HG02938 (cell line): ENCODE results near the gene NR4A1.

Experiments
- ATAC-seq: cut with Tn5 transposase; IDR thresholded peaks from one replicate; pipeline ENCODE4 v1.9.1; 2021; ENCODE audit warnings: mild to moderate bottlenecking, moderate library complexity; ENCODE audit not compliant: unreplicated experiment

Gene NR4A1

DNA sequence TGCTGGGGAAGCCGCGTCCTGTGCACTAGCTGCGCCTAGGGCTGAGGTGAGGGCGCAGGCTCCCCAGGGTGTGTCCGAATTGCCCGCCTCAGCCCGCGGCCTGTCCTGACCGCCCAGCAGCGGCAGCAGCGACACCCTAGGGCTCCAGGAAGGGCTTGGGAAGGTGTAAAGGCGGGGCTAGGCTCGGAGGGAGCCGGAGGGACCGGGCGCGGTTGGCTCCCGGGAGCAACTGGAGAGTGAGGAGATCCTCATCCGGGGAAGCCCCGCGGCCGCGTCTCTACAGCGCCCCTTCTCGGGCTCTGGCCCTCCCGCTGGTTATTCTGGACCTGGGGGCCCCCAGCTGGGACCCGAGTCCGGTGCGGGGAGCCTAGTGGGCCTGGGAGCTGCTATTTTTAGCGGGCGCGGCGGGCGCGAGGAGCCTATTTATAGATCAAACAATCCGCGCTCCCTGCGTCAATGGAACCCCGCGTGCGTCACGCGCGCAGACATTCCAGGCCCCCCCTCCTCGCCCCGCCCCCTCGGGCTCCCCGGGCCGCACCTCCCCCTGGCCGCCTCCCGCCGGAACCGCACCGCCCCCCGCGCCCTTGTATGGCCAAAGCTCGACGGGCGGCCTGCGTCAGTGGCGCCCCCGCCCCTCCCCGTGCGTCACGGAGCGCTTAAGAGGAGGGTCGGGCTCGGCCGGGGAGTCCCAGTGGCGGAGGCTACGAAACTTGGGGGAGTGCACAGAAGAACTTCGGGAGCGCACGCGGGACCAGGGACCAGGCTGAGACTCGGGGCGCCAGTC, at the start of gene NR4A1:
Gene NR4A1 (plus strand): TSS at position 685 of the 784 bp plus-strand sequence. CDS start 2,887 bp downstream, outside the sequence.
- ATAC-seq, result peak; percentile 63

DNA sequence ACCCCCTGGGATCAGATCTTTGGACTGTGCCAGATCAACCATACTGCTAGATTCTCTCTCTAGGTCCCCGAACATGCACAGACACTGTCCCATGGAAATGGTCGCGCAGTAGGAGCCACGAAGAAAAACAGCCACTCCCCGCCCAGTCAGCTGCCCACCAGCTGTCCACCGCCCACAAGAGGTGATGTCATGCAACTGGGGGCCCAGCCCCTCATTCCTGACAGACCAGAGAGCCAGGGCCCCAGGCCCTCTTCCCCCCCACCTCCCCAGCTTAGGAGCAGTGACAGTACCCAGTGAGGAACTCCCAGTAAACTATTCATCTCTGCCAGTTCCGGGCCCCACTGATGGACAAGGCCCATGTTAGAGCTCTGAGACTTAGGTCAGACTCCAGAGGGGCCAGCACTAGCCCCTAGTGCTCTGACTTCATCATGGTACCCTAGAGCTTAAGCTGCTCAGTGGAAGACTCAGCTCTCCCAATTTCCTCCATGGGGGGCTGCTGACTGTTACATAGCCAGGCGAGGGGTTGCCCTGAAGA, 48.2 kb upstream of the NR4A1 start:
- ATAC-seq, result no peak

DNA sequence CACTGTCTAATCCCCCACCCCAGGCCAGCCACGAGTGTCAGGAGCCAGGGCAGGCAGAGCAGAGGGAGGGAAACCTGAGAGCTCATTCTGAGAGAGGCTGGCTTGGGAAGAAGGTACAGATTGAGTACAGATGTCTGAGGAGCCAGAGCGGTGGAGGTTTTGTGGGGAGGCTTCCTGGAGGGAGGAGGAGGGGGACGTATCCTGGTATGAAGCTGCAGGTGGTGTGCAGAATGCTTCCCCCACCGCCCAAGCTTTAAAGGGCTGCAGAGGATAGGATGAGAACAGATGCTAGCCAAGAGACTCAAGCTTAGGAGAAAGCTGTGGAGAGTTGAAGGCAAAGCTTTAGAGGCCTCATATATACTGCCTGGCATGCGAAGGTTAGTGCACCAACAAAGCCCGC, 47.7 kb upstream of the NR4A1 start:
- no peak for ATAC-seq

GRCh38 chr12:52004042-52004648, 47.1 kb upstream of the NR4A1 start:
- no peak for ATAC-seq

GRCh38 chr12:52005218-52005902, 45.9 kb upstream of the NR4A1 start:
- no peak for ATAC-seq

DNA sequence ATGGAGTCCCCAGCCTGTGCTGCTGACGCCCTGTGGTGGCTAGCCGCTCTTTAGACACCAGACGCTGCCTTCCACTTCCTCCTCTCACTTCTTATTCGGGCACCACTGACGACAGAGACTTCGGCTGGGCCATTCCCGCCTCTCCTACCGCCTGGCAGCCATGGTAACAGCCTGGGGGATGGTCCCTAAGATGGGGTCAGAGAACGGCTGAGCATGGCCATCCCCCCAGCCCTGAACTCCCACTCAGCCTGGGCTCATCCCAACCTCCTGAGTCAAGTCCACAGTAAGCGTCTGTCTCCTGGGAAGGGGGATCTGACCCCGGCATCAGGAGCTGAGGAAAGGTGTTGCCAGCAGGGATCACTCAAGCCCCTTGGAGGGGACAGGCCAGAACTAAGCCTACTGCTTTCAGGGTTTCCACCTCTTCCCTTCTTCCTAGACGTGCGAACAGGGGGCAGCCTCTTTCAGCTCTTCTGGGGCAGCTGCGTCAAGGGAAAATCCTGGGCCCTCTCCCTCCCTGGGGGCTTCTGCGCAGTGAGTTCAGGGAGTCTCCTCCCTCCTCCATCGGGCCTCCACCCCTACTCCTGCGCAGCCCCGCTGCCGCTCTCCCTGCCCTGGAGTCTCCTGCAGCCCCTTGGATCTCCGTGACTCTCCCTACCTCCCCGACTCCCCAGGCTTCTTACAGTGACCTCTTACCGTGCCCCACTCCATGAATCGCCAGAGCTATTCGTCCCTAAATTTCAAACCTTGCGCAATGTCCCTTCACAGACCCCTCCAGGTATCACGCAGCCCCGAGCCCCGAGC, 45.1 kb upstream of the NR4A1 start:
- ATAC-seq, result peak; percentile 61

- ATAC-seq, result no peak
These were observed 44.5 kb upstream of the NR4A1 start, which contains the start of gene TAMALIN for GRCh38 chr12:52006726-52007157. TAMALIN (plus strand) TSS chr12:52006946; CDS start chr12:52007020, 74 bp downstream.

- ATAC-seq, result no peak
These were observed 43.9 kb upstream of the NR4A1 start for GRCh38 chr12:52007158-52007921.

DNA sequence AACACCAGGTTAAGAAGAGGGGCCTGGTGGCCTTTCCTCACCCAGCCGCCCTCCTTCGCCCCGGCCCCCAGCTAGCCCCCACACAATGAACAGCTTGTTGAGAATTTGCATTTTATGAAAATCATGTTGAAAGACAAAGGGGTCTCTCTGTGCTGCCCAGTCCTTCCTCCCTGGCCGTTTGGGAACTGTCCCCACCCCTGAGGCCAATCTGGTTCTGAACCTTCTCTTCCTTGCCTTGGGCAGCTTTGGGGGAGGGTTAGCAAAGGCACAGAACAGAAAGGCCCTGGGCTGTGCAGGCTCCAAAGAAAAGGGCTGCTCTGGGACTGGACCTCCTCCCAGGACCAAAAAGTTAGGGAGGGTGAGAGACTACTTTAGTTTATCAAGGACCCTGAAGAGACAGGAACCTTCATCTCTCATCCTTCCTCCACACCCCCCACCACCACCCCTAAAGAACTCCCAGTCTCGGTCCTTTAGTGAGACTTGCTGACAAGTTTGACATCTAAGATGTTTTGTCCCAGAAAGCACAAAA, 43.2 kb upstream of the NR4A1 start:
- no peak for ATAC-seq

- ATAC-seq, result no peak
These were observed 42.0 kb upstream of the NR4A1 start for GRCh38 chr12:52009081-52009751.

- ATAC-seq, result no peak
These were observed 41.1 kb upstream of the NR4A1 start for GRCh38 chr12:52010152-52010622.

- ATAC-seq, result no peak
These were observed 40.3 kb upstream of the NR4A1 start for GRCh38 chr12:52010692-52011601.

GRCh38 chr12:52011602-52012214, 39.5 kb upstream of the NR4A1 start:
- no peak for ATAC-seq

DNA sequence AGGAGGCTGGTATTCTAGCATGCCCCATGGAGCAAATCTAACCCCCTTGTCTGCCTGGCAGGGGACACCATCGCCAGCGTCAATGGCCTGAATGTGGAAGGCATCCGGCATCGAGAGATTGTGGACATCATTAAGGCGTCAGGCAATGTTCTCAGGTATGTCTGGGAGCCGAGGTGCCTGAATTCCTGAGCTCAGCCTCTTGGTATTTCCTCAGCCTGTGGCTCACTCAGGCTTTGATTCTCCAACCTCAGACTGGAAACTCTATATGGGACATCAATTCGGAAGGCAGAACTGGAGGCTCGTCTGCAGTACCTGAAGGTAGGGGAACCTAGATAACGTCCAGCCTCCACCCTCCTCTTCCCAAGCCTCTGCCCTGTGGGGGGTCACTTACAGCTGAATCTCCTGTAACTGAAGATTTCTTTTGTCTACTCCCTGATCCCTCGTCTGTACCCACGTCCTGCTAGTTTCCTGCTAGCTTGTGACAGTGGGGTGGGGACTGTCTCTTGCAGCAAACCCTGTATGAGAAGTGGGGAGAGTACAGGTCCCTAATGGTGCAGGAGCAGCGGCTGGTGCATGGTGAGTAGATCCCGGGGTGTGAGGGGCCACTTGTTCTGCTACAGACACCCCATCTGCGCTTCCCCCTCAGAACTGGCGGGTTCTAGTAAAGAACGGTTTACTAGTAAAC, 37.5 kb upstream of the NR4A1 start:
- ATAC-seq, result no peak

DNA sequence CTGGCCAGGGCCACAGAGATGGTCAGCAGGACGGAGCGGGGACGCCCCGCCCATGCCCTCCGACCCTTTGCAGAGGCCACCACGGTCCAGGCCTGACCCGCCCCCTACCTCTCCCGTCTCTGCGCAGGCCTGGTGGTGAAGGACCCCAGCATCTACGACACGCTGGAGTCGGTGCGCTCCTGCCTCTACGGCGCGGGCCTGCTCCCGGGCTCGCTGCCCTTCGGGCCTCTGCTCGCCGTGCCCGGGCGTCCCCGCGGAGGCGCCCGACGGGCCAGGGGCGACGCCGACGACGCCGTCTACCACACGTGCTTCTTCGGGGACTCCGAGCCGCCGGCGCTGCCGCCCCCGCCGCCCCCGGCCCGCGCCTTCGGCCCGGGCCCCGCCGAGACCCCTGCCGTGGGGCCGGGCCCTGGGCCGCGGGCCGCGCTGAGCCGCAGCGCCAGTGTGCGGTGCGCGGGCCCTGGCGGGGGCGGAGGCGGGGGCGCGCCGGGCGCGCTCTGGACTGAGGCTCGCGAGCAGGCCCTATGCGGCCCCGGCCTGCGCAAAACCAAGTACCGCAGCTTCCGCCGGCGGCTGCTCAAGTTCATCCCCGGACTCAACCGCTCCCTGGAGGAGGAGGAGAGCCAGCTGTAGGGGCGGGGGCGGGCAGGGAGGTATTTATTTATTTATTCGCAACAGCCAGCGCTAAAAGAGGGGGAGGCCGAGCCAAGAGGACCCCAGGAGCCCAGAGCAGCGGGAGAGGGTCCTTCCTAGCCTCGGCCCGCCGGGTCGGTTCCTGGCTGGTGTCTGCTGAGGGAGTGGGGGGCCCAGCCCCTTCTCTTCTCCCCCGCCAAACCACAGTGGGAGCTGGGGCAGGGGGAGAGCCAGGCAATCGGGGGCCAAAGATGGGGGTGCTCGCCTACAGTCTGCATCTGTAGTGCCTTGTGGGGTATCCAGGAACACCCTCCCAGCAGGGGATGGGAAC, 36.4 kb upstream of the NR4A1 start:
- no peak for ATAC-seq

DNA sequence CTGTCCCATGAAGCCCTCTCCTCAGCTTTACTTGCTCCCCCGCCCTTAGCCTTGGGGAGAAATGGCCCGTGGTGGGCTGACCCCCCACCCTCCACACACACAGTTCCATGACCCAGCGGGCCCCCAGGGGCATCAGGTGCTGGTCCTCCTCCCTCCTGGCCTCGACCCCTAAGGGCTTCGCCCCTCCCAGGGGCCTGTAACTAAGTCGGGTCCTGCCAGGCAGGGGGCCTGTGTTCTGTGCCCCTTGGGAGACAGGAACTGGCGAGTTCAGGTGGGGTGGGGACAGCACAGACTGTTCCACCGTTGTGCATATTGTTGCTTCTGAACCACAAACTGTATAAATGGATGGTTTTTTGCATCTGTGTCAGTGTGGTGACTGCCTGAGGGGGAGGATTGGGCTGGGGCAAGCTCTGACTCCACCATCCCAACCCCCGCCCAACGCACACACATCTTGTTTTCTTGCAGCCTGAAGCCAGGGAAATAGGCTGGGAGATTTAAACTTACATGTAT, 35.7 kb upstream of the NR4A1 start:
- ATAC-seq, result no peak
